ENCODE data around the gene COL5A1.

The COL5A1 gene

GRCh38 chr9:134627417-134628353, 13.9 kb upstream of the COL5A1 start:
- H3K4me2 ChIP-seq (ENCODE audit: low read length) = no peak overlapping the region
- H3K27ac ChIP-seq (ENCODE audit: low read length) = no peak overlapping the region
- H3K9ac ChIP-seq (ENCODE audit: low read length) = no peak overlapping the region

DNA sequence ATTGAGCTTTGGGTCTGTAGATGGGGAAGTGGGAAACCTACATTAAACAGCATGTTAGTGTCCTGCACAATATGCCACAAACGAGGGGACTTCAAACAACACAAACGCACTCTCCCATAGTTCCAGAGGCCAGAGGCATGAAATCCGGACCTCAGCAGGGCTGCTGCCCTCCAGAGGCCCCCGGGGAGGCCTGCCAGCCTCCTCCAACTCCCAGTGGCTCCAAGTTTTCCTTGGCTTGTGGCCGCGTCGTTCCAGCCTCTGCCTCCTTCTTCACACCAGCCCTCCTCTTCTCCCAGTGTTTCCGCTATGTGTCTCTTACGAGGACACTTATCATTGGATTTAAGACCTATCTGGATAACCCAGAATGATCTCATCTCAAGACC, 13.3 kb upstream of the COL5A1 start:
- Histone ChIP-seq H3K9ac (ENCODE audit: low read length) (no peak overlapping the region), H2AFZ (ENCODE audit: low read depth, low read length) (no peak overlapping the region), H3K36me3 (replicated peaks; ENCODE audit: low read depth, low read length) (no peaks in the 10 kb centered on the region), H3K27me3 (ENCODE audit: low read depth, low read length) (peaks cover 15% of the 10 kb centered on the region), H3K27ac (ENCODE audit: low read length) (no peak overlapping the region), H3K9me3 (ENCODE audit: insufficient read depth, low read length) (no peaks in the 10 kb centered on the region), H3K79me2 (ENCODE audit: low read length) (no peaks in the 10 kb centered on the region), H4K20me1 (ENCODE audit: insufficient read depth, low read length) (no peaks in the 10 kb centered on the region), H3K4me3 (ENCODE audit: low read length) (no peak overlapping the region), H3K4me1 (ENCODE audit: low read length) (no peaks in the 10 kb centered on the region), H3K4me2 (ENCODE audit: low read length) (no peak overlapping the region)
- TF ChIP-seq EZH2phosphoT487 (IDR thresholded peaks at IDR 0.05; ENCODE audit: low read depth) = no peak
- no peak for TF ChIP-seq CTCF (IDR thresholded peaks at IDR 0.05; ENCODE audit: low read depth, low read length)

More at GRCh38 chr9:134627417-134628353, 13.9 kb upstream of the COL5A1 start:
- Histone ChIP-seq H3K9me3 (ENCODE audit: insufficient read depth, low read length) (no peaks in the 10 kb centered on the region), H3K36me3 (replicated peaks; ENCODE audit: low read depth, low read length) (no peaks in the 10 kb centered on the region), H3K27me3 (ENCODE audit: low read depth, low read length) (peaks cover 19% of the 10 kb centered on the region), H3K4me3 (ENCODE audit: low read length) (no peak overlapping the region), H3K79me2 (ENCODE audit: low read length) (no peaks in the 10 kb centered on the region), H4K20me1 (ENCODE audit: insufficient read depth, low read length) (no peaks in the 10 kb centered on the region), H2AFZ (ENCODE audit: low read depth, low read length) (no peak overlapping the region), H3K4me1 (ENCODE audit: low read length) (no peaks in the 10 kb centered on the region)
- TF ChIP-seq CTCF (IDR thresholded peaks at IDR 0.05; ENCODE audit: low read depth, low read length) = no peak

- H3K4me1 ChIP-seq (ENCODE audit: low read length) = no peaks in the 10 kb centered on the region
- no peak overlapping the region for H3K27ac ChIP-seq (ENCODE audit: low read length)
- no peaks in the 10 kb centered on the region for H4K20me1 ChIP-seq (ENCODE audit: insufficient read depth, low read length)
- no peak for TF ChIP-seq EZH2phosphoT487 (IDR thresholded peaks at IDR 0.05; ENCODE audit: low read depth)
- TF ChIP-seq CTCF (IDR thresholded peaks at IDR 0.05; ENCODE audit: low read depth, low read length) = no peak
- no peak overlapping the region for H3K9ac ChIP-seq (ENCODE audit: low read length)
- no peaks in the 10 kb centered on the region for H3K9me3 ChIP-seq (ENCODE audit: insufficient read depth, low read length)
- no peaks in the 10 kb centered on the region for H3K36me3 ChIP-seq (replicated peaks; ENCODE audit: low read depth, low read length)
- H2AFZ ChIP-seq (ENCODE audit: low read depth, low read length) = no peak overlapping the region
- H3K4me3 ChIP-seq (ENCODE audit: low read length) = no peak overlapping the region
- H3K27me3 ChIP-seq (ENCODE audit: low read depth, low read length) = peaks cover 15% of the 10 kb centered on the region
- no peak overlapping the region for H3K4me2 ChIP-seq (ENCODE audit: low read length)
- no peaks in the 10 kb centered on the region for H3K79me2 ChIP-seq (ENCODE audit: low read length)
These were observed 12.5 kb upstream of the COL5A1 start for GRCh38 chr9:134629061-134629585.

DNA sequence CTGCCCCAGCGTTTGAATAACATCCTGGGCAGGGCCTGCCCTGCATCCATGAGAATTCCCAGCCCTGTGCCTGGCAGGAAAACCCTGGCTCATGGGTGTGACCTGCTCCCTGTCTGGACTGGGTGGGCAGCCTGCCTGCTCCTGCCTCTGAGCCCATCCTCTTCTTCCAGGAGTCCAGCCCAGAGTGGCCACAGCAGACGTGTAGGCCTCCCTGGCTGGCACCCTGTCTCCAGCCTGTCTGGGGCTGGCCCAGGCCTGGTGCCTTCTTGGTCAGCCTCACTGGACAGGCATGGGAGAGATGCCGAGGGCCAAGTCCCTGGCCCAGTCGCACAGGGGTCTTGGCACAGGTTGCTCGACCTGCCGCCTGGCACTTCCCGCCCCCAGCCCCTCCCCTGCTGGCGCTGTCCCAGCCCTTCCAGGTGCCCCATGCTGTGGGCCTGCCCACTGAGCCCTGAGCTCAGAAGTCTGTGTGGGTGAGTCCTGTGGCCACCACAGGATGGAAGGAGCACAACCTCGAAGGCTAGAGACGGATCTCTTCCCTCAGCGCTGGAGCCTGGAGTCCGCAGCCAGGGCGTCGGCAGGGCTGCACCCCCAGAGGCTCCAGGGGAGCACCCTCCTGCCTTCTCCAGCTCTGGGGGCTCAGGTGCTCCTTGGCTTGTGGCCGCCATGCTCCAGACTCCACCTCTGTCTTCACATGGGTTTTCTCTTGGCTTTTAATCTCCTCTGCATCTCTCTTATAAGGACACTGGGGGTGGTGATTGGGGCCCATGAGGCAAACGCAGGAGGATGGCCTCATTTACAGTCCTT, 11.8 kb upstream of the COL5A1 start:
- no peak overlapping the region for H3K9ac ChIP-seq (ENCODE audit: low read length)
- H3K36me3 ChIP-seq (replicated peaks; ENCODE audit: low read depth, low read length) = no peaks in the 10 kb centered on the region
- H3K79me2 ChIP-seq (ENCODE audit: low read length) = no peaks in the 10 kb centered on the region
- no peak overlapping the region for H3K4me3 ChIP-seq (ENCODE audit: low read length)
- H3K9me3 ChIP-seq (ENCODE audit: insufficient read depth, low read length) = no peaks in the 10 kb centered on the region
- H3K4me2 ChIP-seq (ENCODE audit: low read length) = no peak overlapping the region
- H3K4me1 ChIP-seq (ENCODE audit: low read length) = no peaks in the 10 kb centered on the region
- peaks cover 15% of the 10 kb centered on the region for H3K27me3 ChIP-seq (ENCODE audit: low read depth, low read length)
- H3K27ac ChIP-seq (ENCODE audit: low read length) = no peak overlapping the region
- no peaks in the 10 kb centered on the region for H4K20me1 ChIP-seq (ENCODE audit: insufficient read depth, low read length)
- TF ChIP-seq CTCF (IDR thresholded peaks at IDR 0.05; ENCODE audit: low read depth, low read length) (no peak), EZH2phosphoT487 (IDR thresholded peaks at IDR 0.05; ENCODE audit: low read depth) (no peak)
- H2AFZ ChIP-seq (ENCODE audit: low read depth, low read length) = no peak overlapping the region
